H1 (cell line): ENCODE measurements around the gene MIA2. TPM values are rescaled to one million over a fixed set of nuclear protein-coding genes. Genes with fewer than 3 reads are reported as not detected.
"Not testable (repeated sequence)": the region's sequence is repeated elsewhere in the genome, so short reads cannot be mapped to it uniquely, and the experiment has no call there.

Source experiments
- CTCF ChIA-PET: fragments of 300-600 bp; sonication (Branson Sonifier 250); formaldehyde crosslinking; loops from one replicate; lab custom pipeline; 2021; ENCODE audit not compliant: partially characterized antibody; lab: Charles Lee
- POLR2A ChIA-PET: fragments of 300-600 bp; sonication (Branson Sonifier 250); formaldehyde crosslinking; loops from one replicate; lab custom pipeline; 2021; ENCODE audit warnings: inconsistent platforms; ENCODE audit not compliant: partially characterized antibody; lab: Charles Lee
- DNase-seq, 2 experiments: peaks; one replicate each; pipeline versions ENCODE4 v3.0.0 to v3.0.0-alpha.2; 2010 to 2022; ENCODE audit warnings: low spot score in 2 of 2, low read depth in 1 of 2, mixed read lengths in 1 of 2
- FAIRE-seq: peaks from 2 replicates; lab custom pipeline; 2011; peaks lifted over from hg19 to GRCh38; lab: Jason Lieb, UNC
- H2AFZ ChIP-seq: 2 replicates; pipeline ENCODE4 v1.8.1; 2012; ENCODE audit warnings: low read length, inconsistent platforms
- H2AK5ac ChIP-seq: 2 replicates; pipeline ENCODE4 v1.6.1; 2013; ENCODE audit warnings: low read depth, low read length
- H2BK120ac ChIP-seq: replicated peaks from 2 replicates; pipeline ENCODE3; 2013; ENCODE audit warnings: low read depth, low read length, inconsistent platforms
- H2BK12ac ChIP-seq: 2 replicates; pipeline ENCODE4 v1.6.1; 2013; ENCODE audit warnings: low read depth, low read length
- H2BK15ac ChIP-seq: 2 replicates; pipeline ENCODE4 v1.6.1; 2013; ENCODE audit warnings: low read length
- H2BK20ac ChIP-seq: 2 replicates; pipeline ENCODE4 v1.6.1; 2013; ENCODE audit warnings: low read length
- H2BK5ac ChIP-seq: 2 replicates; pipeline ENCODE4 v1.6.1; 2013; ENCODE audit warnings: low read depth, low read length
- H3K14ac ChIP-seq: 2 replicates; pipeline ENCODE4 v1.6.1; 2013; ENCODE audit warnings: inconsistent platforms; ENCODE audit not compliant: insufficient read length
- H3K18ac ChIP-seq: 2 replicates; pipeline ENCODE4 v1.6.1; 2013; ENCODE audit warnings: low read length; ENCODE audit errors: extremely low read depth
- H3K23ac ChIP-seq: 2 replicates; pipeline ENCODE4 v1.6.1; 2013; ENCODE audit warnings: inconsistent platforms; ENCODE audit not compliant: insufficient read length
- H3K23me2 ChIP-seq: 2 replicates; pipeline ENCODE4 v1.6.1; 2013; ENCODE audit warnings: low read depth, low read length
- H3K27ac ChIP-seq: 2 replicates; pipeline ENCODE4 v1.6.1; 2011; ENCODE audit warnings: low read depth, low read length, inconsistent platforms
- H3K27me3 ChIP-seq, 4 experiments: replicated peaks in 1 of 4; 1 replicate in 1 of 4; 2 replicates in 3 of 4; pipeline versions ENCODE4 v1.6.1 to v1.8.1; 2011 to 2013; ENCODE audit warnings: low read length in 3 of 4, mild to moderate bottlenecking in 3 of 4, inconsistent platforms in 2 of 4, mixed read lengths in 2 of 4, moderate library complexity in 1 of 4; ENCODE audit not compliant: control insufficient read depth in 3 of 4, insufficient read depth in 3 of 4; ENCODE audit errors: extremely low read depth in 1 of 4
- H3K36me3 ChIP-seq, 4 experiments: 2 replicates each; pipeline versions ENCODE4 v1.6.1 to v1.8.1; 2011 to 2013; ENCODE audit warnings: mild to moderate bottlenecking in 4 of 4, low read length in 3 of 4, moderate library complexity in 2 of 4, control low read depth in 1 of 4, inconsistent platforms in 1 of 4; ENCODE audit not compliant: insufficient read depth in 4 of 4, control insufficient read depth in 2 of 4
- H3K4ac ChIP-seq: replicated peaks from 2 replicates; pipeline ENCODE3; 2013; ENCODE audit warnings: low read length, low read depth, mixed read lengths, inconsistent platforms; ENCODE audit not compliant: insufficient read length
- H3K4me1 ChIP-seq, 4 experiments: replicated peaks in 1 of 4; 1 replicate in 1 of 4; 2 replicates in 3 of 4; pipeline versions ENCODE4 v1.6.1 to v1.8.1; 2011 to 2013; ENCODE audit warnings: low read length in 3 of 4, inconsistent platforms in 2 of 4, mixed read lengths in 1 of 4; ENCODE audit not compliant: insufficient read depth in 4 of 4, control insufficient read depth in 3 of 4
- H3K4me2 ChIP-seq, 2 experiments: 2 replicates each; pipeline versions ENCODE4 v1.6.1 to v1.8.1; 2011 to 2013; ENCODE audit warnings: low read depth in 2 of 2, low read length in 2 of 2, control low read depth in 1 of 2, inconsistent platforms in 1 of 2, mild to moderate bottlenecking in 1 of 2; ENCODE audit not compliant: insufficient read depth in 1 of 2
- H3K4me3 ChIP-seq, 4 experiments: fragments of 200-600, 300-600 bp in 1 of 4; sonication (generic), shearing (Covaris generic), sonication (Bioruptor Twin) in 1 of 4; 2 replicates each; pipeline versions ENCODE4 v1.5.1 to v1.8.1; 2011 to 2016; ENCODE audit warnings: low read length in 4 of 4, low read depth in 3 of 4, control low read depth in 2 of 4, inconsistent platforms in 2 of 4, mild to moderate bottlenecking in 2 of 4, mixed read lengths in 1 of 4, moderate library complexity in 1 of 4; ENCODE audit not compliant: insufficient read depth in 2 of 4; ENCODE audit errors: extremely low read depth in 1 of 4
- H3K56ac ChIP-seq: replicated peaks from 2 replicates; pipeline ENCODE3; 2013; ENCODE audit warnings: low read depth, mild to moderate bottlenecking, mixed read lengths, low read length, inconsistent platforms; ENCODE audit not compliant: insufficient read length
- H3K79me1 ChIP-seq: 2 replicates; pipeline ENCODE4 v1.6.1; 2013; ENCODE audit warnings: low read depth, low read length, control low read depth
- H3K79me2 ChIP-seq, 2 experiments: 2 replicates each; pipeline versions ENCODE4 v1.6.1 to v1.8.1; 2012 to 2013; ENCODE audit warnings: low read length in 2 of 2, mild to moderate bottlenecking in 2 of 2, inconsistent platforms in 1 of 2; ENCODE audit not compliant: insufficient read depth in 2 of 2, control insufficient read depth in 1 of 2
- H3K9ac ChIP-seq, 4 experiments: replicated peaks in 1 of 4; 1 replicate in 1 of 4; 2 replicates in 3 of 4; pipeline versions ENCODE4 v1.6.1 to v1.8.1; 2011 to 2013; ENCODE audit warnings: low read depth in 3 of 4, low read length in 3 of 4, control low read depth in 2 of 4, mild to moderate bottlenecking in 2 of 4, moderate library complexity in 2 of 4, inconsistent platforms in 1 of 4; ENCODE audit errors: extremely low read depth in 1 of 4
- H3K9me3 ChIP-seq, 2 experiments: 2 replicates each; pipeline versions ENCODE4 v1.6.1 to v1.8.1; 2012 to 2013; ENCODE audit warnings: mild to moderate bottlenecking in 2 of 2, moderate library complexity in 2 of 2, control low read depth in 1 of 2, inconsistent platforms in 1 of 2, low read depth in 1 of 2, low read length in 1 of 2, mixed read lengths in 1 of 2; ENCODE audit not compliant: insufficient read depth in 2 of 2
- H4K20me1 ChIP-seq, 2 experiments: replicated peaks in 1 of 2; 2 replicates each; pipeline versions ENCODE3 to v1.8.1; 2011 to 2013; ENCODE audit warnings: inconsistent platforms in 2 of 2, low read length in 2 of 2, mild to moderate bottlenecking in 1 of 2; ENCODE audit not compliant: insufficient read depth in 2 of 2, control insufficient read depth in 1 of 2
- H4K5ac ChIP-seq: 2 replicates; pipeline ENCODE4 v1.6.1; 2013; ENCODE audit warnings: low read length, low read depth, mixed read lengths, inconsistent platforms; ENCODE audit not compliant: insufficient read length
- H4K8ac ChIP-seq: 2 replicates; pipeline ENCODE4 v1.8.0; 2013; ENCODE audit warnings: mild to moderate bottlenecking, moderate library complexity, low read length, inconsistent platforms; ENCODE audit not compliant: insufficient read depth; ENCODE audit errors: extremely low read depth
- H4K91ac ChIP-seq: replicated peaks from 2 replicates; pipeline ENCODE3; 2013; ENCODE audit warnings: low read length, mixed read lengths, inconsistent platforms; ENCODE audit not compliant: insufficient read length
- WGBS, 2 experiments: shearing (Covaris generic) in 1 of 2; methylation state at CpG; one replicate each; pipeline versions ENCODE4 v1.1.6 to v1.1.7; 2013 to 2015; ENCODE audit warnings: low lambda C conversion rate in 2 of 2, mixed read lengths in 2 of 2, inconsistent platforms in 1 of 2, low coverage in 1 of 2, missing lambda C conversion rate in 1 of 2; ENCODE audit not compliant: insufficient replicate concordance in 2 of 2, insufficient coverage in 1 of 2, insufficient read length in 1 of 2; ENCODE audit errors: extremely low coverage in 1 of 2, missing lambda C conversion rate in 1 of 2; 5-methylcytosine and 5-hydroxymethylcytosine counted together
- polyA plus RNA-seq, 7 experiments: library from polyadenylated mRNA; depleted of rRNA in 3 of 7; stranded (reverse) in 5 of 7; unstranded in 2 of 7; fragments of >200 nt in 5 of 7; fragments of 200-250 nt in 2 of 7; gene quantifications; 1 replicate in 5 of 7; 2 replicates in 1 of 7; 4 replicates in 1 of 7; pipeline versions ENCODE4 v1.2.1 to v1.2.3, GENCODE V29; 2011 to 2013; ENCODE audit warnings: missing spikeins in 2 of 7, mixed read lengths in 2 of 7
- total RNA-seq: library from RNA; stranded (reverse); fragmentation: NEBNext Ultra II Directional; extraction: Animal tissue kit (Norgen Biotek cat#: 25700); gene quantifications from 2 replicates; pipeline ENCODE4 v1.2.1, GENCODE V29; 2021

Gene MIA2
- total and polyA plus RNA-seq, 2 of the 8 experiments (the other 6 are each of a cell fraction or from before 2014, with no cell fraction given) = 10.1 to 15.0 TPM

- H4K91ac ChIP-seq, H2BK15ac ChIP-seq, H4K8ac ChIP-seq, H3K9me3 ChIP-seq, FAIRE-seq, CTCF ChIA-PET, H3K4me3 ChIP-seq, H2BK20ac ChIP-seq, H3K4me2 ChIP-seq, H2BK5ac ChIP-seq, H3K9ac ChIP-seq, H3K27me3 ChIP-seq, H3K18ac ChIP-seq, H3K4me1 ChIP-seq, DNase-seq, H2BK12ac ChIP-seq, H3K56ac ChIP-seq, POLR2A ChIA-PET, H4K5ac ChIP-seq, H2AK5ac ChIP-seq, H3K4ac ChIP-seq, H3K14ac ChIP-seq, H3K27ac ChIP-seq, H3K23ac ChIP-seq, H2BK120ac ChIP-seq, H3K79me1 ChIP-seq, H3K36me3 ChIP-seq, H2AFZ ChIP-seq, H3K23me2 ChIP-seq, H4K20me1 ChIP-seq: not testable (repeated sequence)
- 94% methylated on average over 2 of the region's 3 CpGs; no CpG with 5 or more reads in 1 of the 2 experiments for WGBS, 2 experiments
- peaks cover 0 to 10% of the 10 kb centered on the region in 2 experiments; a peak in 2 of 4 replicates for H3K79me2 ChIP-seq
Observed at GRCh38 chr14:39280678-39281077, 47.0 kb downstream of the MIA2 start.
